Measurements from ENCODE around the gene HIP1R. TPM values are rescaled to one million over a fixed set of nuclear protein-coding genes. Genes with fewer than 3 reads are reported as not detected.

HIP1R gene
- total and polyA plus RNA-seq, 2 of the 4 experiments (the other 2 are of a cell fraction) = 13.8 to 18.5 TPM

DNA sequence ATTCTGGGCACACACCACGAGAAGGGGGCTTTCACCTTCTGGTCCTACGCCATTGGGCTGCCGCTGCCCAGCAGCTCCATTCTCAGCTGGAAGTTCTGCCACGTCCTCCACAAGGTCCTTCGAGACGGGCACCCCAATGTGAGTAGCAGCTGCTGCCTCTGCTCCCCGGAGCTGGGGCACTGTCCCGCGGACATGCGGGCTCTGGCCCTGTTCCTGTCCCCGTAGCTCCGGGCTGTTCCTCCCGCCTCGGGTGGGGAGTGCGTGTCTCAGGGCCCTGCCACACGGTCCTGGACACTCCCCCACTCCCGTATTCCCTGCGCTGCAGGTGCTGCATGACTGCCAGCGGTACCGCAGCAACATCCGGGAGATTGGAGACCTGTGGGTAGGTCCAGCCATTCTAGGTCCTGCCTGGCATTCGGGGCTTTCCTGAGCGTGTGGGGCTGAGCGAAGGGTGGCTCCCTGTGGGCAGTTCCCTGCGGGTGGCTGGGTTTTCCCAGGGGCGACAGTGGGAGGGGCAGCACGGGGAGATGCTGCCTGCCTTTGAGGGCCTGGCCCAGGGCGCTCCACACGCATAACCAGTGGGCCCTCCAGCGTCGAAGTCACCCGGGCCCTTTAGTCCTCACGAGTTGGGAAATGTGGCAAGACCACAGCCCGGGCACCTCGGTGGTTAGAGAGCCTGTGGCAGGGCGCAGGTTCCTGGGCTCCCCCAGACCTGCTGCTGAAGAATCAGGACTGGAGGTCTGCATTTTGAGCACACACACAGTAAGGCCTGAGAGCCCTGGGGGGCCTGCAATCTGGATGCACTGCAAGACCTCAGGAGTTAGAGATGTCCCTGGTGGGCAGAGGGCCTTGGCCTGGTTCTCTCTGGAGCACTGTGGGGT, 13.5 kb downstream of the HIP1R start:
- H3K4me1 ChIP-seq (ENCODE audit: control insufficient read depth, insufficient read depth, low read length) = peaks cover 13% of the 10 kb centered on the region
- no peak overlapping the region for H3K27ac ChIP-seq (ENCODE audit: insufficient read depth, low read length)
- no peak overlapping the region for H2AK5ac ChIP-seq (ENCODE audit: low read depth, low read length)
- H2BK20ac ChIP-seq (ENCODE audit: low read depth, low read length) = no peak overlapping the region
- TF ChIP-seq RCOR1 (IDR thresholded peaks at IDR 0.05; ENCODE audit: insufficient replicate concordance, low read length) (no peak), MAZ (IDR thresholded peaks at IDR 0.05; ENCODE audit: borderline replicate concordance, low read depth, low read length) (no peak)
- TF ChIP-seq, protein P1, sequence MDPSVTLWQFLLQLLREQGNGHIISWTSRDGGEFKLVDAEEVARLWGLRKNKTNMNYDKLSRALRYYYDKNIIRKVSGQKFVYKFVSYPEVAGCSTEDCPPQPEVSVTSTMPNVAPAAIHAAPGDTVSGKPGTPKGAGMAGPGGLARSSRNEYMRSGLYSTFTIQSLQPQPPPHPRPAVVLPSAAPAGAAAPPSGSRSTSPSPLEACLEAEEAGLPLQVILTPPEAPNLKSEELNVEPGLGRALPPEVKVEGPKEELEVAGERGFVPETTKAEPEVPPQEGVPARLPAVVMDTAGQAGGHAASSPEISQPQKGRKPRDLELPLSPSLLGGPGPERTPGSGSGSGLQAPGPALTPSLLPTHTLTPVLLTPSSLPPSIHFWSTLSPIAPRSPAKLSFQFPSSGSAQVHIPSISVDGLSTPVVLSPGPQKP (IDR thresholded peaks at IDR 0.05; ENCODE audit: borderline replicate concordance, low read depth, low read length) = no peak
- TF ChIP-seq, protein P2, sequence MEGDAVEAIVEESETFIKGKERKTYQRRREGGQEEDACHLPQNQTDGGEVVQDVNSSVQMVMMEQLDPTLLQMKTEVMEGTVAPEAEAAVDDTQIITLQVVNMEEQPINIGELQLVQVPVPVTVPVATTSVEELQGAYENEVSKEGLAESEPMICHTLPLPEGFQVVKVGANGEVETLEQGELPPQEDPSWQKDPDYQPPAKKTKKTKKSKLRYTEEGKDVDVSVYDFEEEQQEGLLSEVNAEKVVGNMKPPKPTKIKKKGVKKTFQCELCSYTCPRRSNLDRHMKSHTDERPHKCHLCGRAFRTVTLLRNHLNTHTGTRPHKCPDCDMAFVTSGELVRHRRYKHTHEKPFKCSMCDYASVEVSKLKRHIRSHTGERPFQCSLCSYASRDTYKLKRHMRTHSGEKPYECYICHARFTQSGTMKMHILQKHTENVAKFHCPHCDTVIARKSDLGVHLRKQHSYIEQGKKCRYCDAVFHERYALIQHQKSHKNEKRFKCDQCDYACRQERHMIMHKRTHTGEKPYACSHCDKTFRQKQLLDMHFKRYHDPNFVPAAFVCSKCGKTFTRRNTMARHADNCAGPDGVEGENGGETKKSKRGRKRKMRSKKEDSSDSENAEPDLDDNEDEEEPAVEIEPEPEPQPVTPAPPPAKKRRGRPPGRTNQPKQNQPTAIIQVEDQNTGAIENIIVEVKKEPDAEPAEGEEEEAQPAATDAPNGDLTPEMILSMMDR (conservative IDR thresholded peaks at IDR 0.05; ENCODE audit: low read depth, low read length) = no peak
- H2BK15ac ChIP-seq (ENCODE audit: low read depth, low read length) = no peak overlapping the region
- no peak overlapping the region for H3K18ac ChIP-seq (ENCODE audit: low read depth, low read length)
- H3K23ac ChIP-seq (ENCODE audit: low read depth, low read length) = no peak overlapping the region
- dilution Hi-C loops (cut with HindIII; ENCODE audit: low sequenced_read_pairs, unreplicated experiment) = no loop called here
- no peak overlapping the region for H3K4me2 ChIP-seq (ENCODE audit: low read depth, low read length)
- H4K5ac ChIP-seq (ENCODE audit: low read depth, low read length) = no peak overlapping the region
- no TSS peak for BruUV-seq (replicated peaks)
- in situ Hi-C loops (cut with MboI; ENCODE audit: low sequenced_read_pairs) = no loop called here
- H4K8ac ChIP-seq (ENCODE audit: low read depth in 2 of 2, low read length in 2 of 2) = no peak overlapping the region
- peak overlapping the region; percentile 21 for H2AFZ ChIP-seq (replicated peaks; ENCODE audit: low read length, poor library complexity)
- CTCF ChIA-PET = no interaction called here
- no peak overlapping the region for H2BK5ac ChIP-seq (ENCODE audit: low read depth, low read length, poor library complexity, severe bottlenecking)
- H3K9me1 ChIP-seq (ENCODE audit: insufficient read depth, low read length) = peaks cover 13% of the 10 kb centered on the region
- H3K9me3 ChIP-seq (ENCODE audit: control insufficient read depth, insufficient read depth, low read length) = no peaks in the 10 kb centered on the region
- DNase-seq (no peak), ATAC-seq (ENCODE audit: low read depth) (no peak)
- WGBS, 2 experiments (ENCODE audit: extremely low coverage in 2 of 2, insufficient read length in 1 of 2) = 88% methylated on average over 23 of the region's 36 CpGs; no CpG with 5 or more reads in 1 of the 2 experiments
- no peak overlapping the region for H2BK120ac ChIP-seq (ENCODE audit: low read depth, low read length)
- POLR2A ChIA-PET (ENCODE audit: unreplicated experiment) = no interaction called here
- no peaks in the 10 kb centered on the region for H3K36me3 ChIP-seq (ENCODE audit: control insufficient read depth, insufficient read depth, low read length)
- no peak overlapping the region for H4K91ac ChIP-seq (ENCODE audit: insufficient read depth, low read depth, low read length)
- peak overlapping the region; percentile 55 for H2AK9ac ChIP-seq (replicated peaks; ENCODE audit: low read depth, low read length, poor library complexity)
- H3K4me3 ChIP-seq (ENCODE audit: insufficient read depth, low read depth, low read length) = no peak overlapping the region
- H3K27me3 ChIP-seq (ENCODE audit: control insufficient read depth, insufficient read depth, low read length) = no peaks in the 10 kb centered on the region
- H3K4ac ChIP-seq (ENCODE audit: low read depth, low read length) = no peak overlapping the region
- no peak overlapping the region for H3K14ac ChIP-seq (replicated peaks; ENCODE audit: low read depth, low read length)
- intact Hi-C loops (cut with micrococcal nuclease) = no loop called here
- no peak overlapping the region for H3K9ac ChIP-seq (ENCODE audit: low read depth, low read length)
- peaks cover 0 to 7% of the 10 kb centered on the region in 2 experiments; a peak in 3 of 4 replicates for H3K79me1 ChIP-seq (ENCODE audit: low read depth in 1 of 2, low read length in 2 of 2)
- H4K20me1 ChIP-seq (ENCODE audit: insufficient read depth, low read length) = no peaks in the 10 kb centered on the region
- no peak overlapping the region for H3K56ac ChIP-seq (ENCODE audit: extremely low read depth, insufficient read depth, low read length)

Measured in IMR-90 (cell line).